ENCODE measurements around the gene VGF.
"Not testable (repeated sequence)": the region's sequence is repeated elsewhere in the genome, so short reads cannot be mapped to it uniquely, and the experiment has no call there.

The VGF gene

DNA sequence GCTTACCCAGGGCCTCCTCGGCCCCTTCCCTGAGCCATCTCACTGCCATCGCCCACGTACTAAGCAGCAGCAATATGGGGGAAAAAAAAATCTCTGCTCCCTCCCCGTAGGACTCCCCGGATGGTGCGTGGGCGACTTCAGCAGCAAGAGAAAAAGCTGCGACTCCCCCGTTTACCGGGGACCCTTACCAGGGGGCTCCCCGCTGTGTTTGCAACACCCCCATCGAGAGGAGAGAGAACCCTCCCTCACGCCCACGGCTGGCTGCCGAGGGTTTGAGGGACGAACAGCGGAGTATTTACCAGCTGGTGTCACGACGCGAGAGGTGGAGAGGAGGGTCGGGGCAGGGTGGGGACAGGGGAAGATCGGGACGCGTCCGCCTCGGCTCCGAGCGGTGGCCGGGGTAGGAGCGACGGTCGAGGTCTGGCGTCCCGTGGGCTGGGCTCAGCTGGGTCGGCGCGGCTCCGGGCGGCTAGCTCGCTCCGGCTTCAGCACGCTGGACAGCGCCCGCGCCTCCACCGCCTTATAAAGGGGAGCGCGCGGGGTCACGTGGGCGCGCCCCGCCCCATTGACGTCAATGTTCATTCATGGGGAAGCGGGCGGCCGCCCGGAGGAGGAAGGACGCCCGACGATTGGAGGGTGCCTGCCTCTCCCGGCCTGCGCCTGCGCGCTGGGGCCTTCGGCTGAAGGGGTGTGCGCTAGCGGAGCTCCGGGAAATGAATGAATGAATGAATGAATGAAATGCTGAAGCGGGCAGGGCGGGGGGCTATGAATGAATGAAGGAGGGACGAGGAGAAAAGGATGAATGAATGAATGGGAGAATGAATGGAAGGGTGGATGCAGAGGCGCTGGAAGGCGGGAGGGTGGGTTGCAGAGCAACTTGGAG is at the start of gene VGF:
TSS of gene VGF (minus strand) at position 495 of the 883 bp plus-strand sequence. CDS start 726 bp downstream, outside the sequence.
- DNase-seq = peak; percentile 98

DNA sequence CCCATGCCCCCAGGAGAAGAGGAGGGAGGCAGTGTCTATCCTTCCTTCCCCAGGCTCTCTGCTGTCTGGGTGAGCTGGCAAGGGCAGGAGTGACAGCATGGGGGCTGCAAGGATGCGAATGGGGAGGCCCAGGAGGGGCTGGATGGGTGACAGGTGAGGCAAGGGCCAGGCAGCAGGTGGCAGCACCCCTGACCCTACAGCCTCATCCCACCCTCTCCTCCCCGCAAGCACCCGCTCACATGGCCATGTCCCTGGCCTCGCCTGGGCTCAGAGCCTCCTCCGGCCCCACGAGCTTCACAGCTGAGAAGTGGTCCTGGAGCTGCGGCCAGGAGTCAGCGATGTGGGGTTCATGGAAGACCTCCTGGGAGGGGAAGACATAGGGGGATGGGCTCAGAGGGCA is 46.6 kb upstream of the VGF start:
- no peak for DNase-seq

GRCh38 chr7:101211501-101211900 is 46.1 kb upstream of the VGF start:
- no peak for DNase-seq

GRCh38 chr7:101210143-101210542 is 44.8 kb upstream of the VGF start:
- DNase-seq = no peak

DNA sequence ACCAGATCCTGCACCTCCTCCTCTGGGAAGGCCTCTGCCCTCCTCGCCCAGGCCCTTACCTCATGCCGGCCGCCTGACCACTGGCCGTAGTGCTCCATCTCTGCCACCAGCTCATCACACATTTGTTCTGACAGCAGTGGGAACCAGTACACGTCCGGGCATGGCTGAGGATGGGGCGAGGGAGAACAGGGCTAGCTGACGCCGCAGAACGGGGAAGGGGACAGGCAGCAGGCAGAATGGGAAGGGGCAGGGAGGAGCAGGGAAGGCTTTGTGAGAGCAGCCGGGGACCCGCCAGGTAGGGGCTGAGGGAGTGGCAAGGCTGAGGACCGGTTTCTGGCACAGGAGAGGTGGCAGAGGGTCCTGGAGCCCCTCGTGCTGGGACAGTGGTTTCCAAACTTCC is 43.4 kb upstream of the VGF start:
- no peak for DNase-seq

- DNase-seq = no peak
Measured at GRCh38 chr7:101207459-101207858, 42.1 kb upstream of the VGF start.

DNA sequence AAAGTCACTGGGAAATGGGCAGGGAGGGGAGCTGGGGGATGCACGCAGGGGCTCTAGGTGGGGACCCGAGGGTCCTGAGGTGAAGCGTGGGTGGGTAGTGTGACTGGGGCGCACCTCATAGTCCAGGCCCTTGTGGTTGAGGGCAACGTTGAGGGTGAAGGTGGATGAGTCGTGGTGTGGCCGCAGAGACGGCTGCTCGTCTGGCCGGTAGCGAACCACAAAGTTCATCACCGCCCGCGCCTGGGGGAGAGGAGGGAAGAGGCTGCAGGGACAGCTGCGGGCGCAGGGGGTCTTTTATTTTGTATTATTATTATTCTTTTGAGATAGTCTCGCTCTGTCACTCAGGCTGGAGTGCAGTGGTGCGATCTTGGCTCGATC is 41.3 kb upstream of the VGF start:
- DNase-seq = no peak

- DNase-seq = no peak
Measured at GRCh38 chr7:101205901-101206664, 40.7 kb upstream of the VGF start.

- not testable (repeated sequence) for DNase-seq
Measured at GRCh38 chr7:101203740-101204738, 38.7 kb upstream of the VGF start.

DNA sequence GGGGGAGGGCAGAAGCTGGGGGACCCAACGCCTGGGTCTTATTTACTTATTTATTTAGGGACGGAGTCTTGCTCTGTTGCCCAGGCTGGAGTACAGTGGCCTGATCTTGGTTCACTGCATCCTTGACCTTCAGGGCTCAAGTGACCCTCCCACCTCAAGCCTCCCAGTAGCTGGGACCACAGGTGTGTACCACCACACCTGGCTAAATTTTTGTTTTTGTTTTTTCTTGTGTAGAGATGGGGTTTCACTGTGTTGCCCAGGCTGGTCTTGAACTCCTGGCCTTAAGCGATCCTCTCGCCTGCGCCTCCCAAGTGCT is 37.2 kb upstream of the VGF start:
- DNase-seq = no peak

DNA sequence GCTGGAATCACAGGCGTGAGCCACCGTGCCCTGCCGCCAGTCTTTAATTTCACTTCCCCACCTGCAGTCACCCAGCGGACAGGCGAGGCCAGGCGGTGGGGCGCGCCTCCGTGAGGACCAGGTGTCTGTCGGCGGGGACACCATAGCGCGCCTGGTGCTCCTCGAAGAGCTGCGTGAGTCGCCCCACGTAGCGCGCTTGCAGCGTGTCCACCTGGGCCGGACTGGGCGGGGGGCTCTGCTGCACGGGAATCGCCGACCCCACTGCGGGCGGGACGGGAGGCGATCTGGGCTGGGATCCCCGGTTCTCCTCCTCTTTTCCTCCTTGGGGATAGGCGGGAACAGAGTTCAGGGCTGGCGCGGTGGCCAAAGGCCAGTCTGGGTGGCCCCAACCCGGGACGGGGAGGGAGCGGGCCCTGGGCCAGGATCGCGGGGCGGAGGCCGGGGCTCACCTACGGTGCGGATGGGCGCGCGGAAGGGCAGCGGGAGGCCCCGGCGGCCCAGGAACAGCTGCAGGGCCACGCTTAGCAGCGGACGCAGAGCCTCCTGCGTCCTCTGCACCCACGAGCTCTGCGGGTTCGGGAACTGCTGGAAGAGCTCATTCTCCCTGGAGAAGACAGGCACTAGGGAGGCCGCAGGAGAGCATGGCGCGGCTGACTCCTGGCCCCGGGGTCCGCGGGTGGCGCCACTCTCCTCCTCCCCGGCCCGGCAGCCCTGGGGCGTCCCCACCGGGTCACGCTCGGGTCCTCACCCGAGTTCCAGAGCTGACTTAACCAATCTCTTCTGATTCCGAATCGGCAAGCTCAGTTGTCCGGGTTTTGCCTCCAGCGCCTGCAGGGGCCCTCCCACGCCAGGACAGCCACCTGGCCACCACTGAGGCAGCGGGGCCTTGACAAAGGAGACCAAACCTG is 36.6 kb upstream of the VGF start:
- no peak for DNase-seq

DNA sequence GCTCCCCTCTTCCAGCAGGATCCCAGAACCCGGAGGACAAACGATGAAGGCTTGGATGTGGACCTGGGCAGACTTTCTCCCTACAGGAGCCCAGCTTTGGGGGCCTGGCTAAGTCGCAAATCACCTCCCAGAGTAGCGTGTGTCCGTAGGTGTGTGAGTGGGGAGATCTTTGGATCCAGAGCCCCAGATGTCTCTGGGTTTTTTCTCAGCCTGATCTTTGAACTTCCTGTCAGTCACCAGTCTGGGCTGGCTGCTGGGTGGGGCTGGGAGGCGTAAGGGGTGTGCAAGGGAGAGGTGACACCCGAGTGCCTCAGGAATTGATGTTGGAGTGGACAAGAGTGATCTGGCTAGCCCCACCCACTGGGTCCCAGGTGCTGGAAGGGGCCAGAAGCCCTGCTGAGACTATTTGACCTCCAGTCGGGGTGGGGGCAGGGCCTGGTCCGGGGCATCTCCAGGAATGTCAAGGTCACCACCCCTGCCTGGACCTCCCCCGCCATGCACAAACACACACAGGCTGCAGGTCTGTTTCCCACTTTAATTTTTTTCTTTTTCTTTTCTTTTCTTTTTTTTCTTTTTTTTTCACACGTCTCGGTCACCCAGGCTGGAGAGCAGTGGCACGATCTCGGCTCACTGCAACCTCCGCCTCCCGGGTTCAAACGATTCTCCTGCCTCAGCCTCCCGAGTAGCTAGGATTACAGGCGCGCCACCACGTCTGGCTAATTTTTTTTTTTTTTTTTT is 35.7 kb upstream of the VGF start, which contains the start of gene MOGAT3:
TSS of gene MOGAT3 (minus strand) at position 175 of the 738 bp plus-strand sequence. CDS start 182 bp downstream, outside the sequence.
- no peak for DNase-seq

GRCh38 chr7:101200504-101200861 is 35.1 kb upstream of the VGF start:
- DNase-seq = no peak

- DNase-seq = not testable (repeated sequence)
Measured at GRCh38 chr7:101199522-101199921, 34.2 kb upstream of the VGF start.

- no peak for DNase-seq
Measured at GRCh38 chr7:101198476-101198875, 33.1 kb upstream of the VGF start.

GRCh38 chr7:101197991-101198390 is 32.6 kb upstream of the VGF start:
- DNase-seq = no peak

DNA sequence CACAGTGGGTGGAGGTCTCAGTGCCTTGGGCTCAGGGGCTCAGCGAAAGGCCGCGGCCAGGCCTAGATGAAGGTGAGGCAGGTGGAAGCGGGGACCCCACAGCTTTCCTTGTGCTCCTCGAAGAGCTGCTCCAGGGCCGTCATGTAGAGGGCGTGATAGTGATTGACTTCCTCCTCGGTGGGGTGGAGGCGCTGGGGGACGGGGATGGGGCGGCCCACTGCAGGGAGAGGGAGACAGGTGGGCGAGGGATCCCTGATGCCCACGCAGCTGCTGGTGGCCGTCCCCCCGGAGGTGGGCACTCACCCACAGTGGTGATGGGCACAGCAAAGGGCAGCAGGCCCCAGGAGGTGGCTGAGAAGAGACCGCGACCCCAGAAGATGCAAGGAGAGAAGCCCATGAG is 30.5 kb upstream of the VGF start:
- DNase-seq = no peak

GRCh38 chr7:101189109-101189508 is 23.7 kb upstream of the VGF start:
- DNase-seq = no peak

DNA sequence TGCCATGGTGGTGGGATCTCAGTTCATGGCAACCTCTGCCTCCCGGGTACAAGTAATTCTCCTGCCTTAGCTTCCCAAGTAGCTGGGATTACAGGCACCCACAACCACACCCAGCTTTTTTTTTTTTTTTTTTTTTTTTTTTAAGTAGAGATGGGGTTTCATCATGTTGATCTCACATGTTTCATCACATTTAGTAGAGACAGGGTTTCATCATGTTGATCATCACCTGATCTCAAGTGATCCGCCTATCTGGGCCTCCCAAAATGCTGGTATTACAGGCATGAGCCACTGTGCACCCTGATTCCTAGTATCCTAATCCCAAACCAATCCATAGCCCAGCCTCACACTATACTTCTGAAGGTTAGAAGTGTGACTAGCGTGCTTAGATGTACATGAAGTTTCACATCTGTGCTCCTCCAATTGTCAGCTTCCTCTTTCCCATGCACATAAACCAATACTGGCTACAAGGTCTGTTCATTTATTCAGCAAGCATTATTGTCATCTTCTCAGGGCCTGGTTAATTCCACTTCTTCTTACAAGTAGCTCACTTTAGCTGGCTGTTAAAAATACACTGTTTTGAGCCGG is 21.6 kb upstream of the VGF start:
- DNase-seq = no peak

GRCh38 chr7:101186194-101186593 is 20.8 kb upstream of the VGF start:
- DNase-seq = no peak
